Activated naive CD4-positive, alpha-beta T cell treated with anti-CD3 and anti-CD28 coated beads for 36 hours (primary cell): ENCODE results near the gene C10orf95. TPM values are rescaled to one million over a fixed set of nuclear protein-coding genes. Genes with fewer than 3 reads are reported as not detected.

Experiments
- CTCF ChIA-PET: fragments of 350-600 bp; sonication (Branson Sonifier 250); formaldehyde crosslinking; loops from one replicate; lab custom pipeline; 2021; ENCODE audit warnings: antibody characterized with exemption; lab: Charles Lee
- DNase-seq: peaks from one replicate; pipeline ENCODE4 v3.0.0-alpha.2; 2020
- H3K27ac Mint-ChIP-seq: one replicate; pipeline ENCODE4 v1.8.0; 2021; ENCODE audit warnings: mild to moderate bottlenecking, mixed read lengths
- H3K27me3 Mint-ChIP-seq: one replicate; pipeline ENCODE4 v1.8.0; 2021; ENCODE audit warnings: low read depth, mixed read lengths
- H3K36me3 Mint-ChIP-seq: one replicate; pipeline ENCODE4 v1.8.0; 2021; ENCODE audit warnings: low read depth, mixed read lengths
- H3K4me1 Mint-ChIP-seq: one replicate; pipeline ENCODE4 v1.8.0; 2021; ENCODE audit warnings: low read depth, mixed read lengths
- H3K4me3 Mint-ChIP-seq: one replicate; pipeline ENCODE4 v1.8.0; 2021; ENCODE audit warnings: mild to moderate bottlenecking, moderate library complexity, mixed read lengths
- H3K9me3 Mint-ChIP-seq: one replicate; pipeline ENCODE4 v1.8.0; 2021; ENCODE audit warnings: mixed read lengths
- intact Hi-C: fragments of 100-400 bp; cut with micrococcal nuclease; formaldehyde crosslinking; loops from one replicate; pipeline ENCODE4 v1.15.1; 2023
- total RNA-seq, 2 experiments: library from RNA; stranded (reverse); gene quantifications; one replicate each; pipeline ENCODE4 v1.2.3, GENCODE V29; 2021

The C10orf95 gene
- total RNA-seq, 2 experiments from 2014 or later = 0.14 to 0.15 TPM

- H3K36me3 Mint-ChIP-seq = peaks cover 1% of the 10 kb centered on the region
- H3K27ac Mint-ChIP-seq = peak overlapping the region; percentile 92
- intact Hi-C loops = loop anchor here (1.0 to 2.0 kb wide), 8 partner anchors 10 to 279 kb away; partner anchors contain the start of genes ACTR1A, NFKB2 and NOLC1
- peaks cover 49% of the 10 kb centered on the region for H3K4me1 Mint-ChIP-seq
- H3K4me3 Mint-ChIP-seq = peak overlapping the region; percentile 90
- peak; percentile 17 for DNase-seq
- CTCF ChIA-PET = interaction anchor here (1.3 to 1.8 kb wide), 2 partner anchors 8 to 31 kb away, joined by 3 to 17 read pairs; no protein-coding TSS in a partner anchor
- H3K9me3 Mint-ChIP-seq = no peaks in the 10 kb centered on the region
- no peaks in the 10 kb centered on the region for H3K27me3 Mint-ChIP-seq
These were observed 19.8 kb downstream of the C10orf95 start for GRCh38 chr10:102431452-102432124.

GRCh38 chr10:102429468-102429867, 21.9 kb downstream of the C10orf95 start:
- no peak overlapping the region for H3K27ac Mint-ChIP-seq
- DNase-seq = no peak
- H3K27me3 Mint-ChIP-seq = no peaks in the 10 kb centered on the region
- H3K36me3 Mint-ChIP-seq = peaks cover 1% of the 10 kb centered on the region
- no peaks in the 10 kb centered on the region for H3K9me3 Mint-ChIP-seq
- CTCF ChIA-PET = interaction anchor here (0.7 kb wide), 1 partner anchor 1059 kb away, joined by 3 read pairs; no protein-coding TSS in a partner anchor
- H3K4me3 Mint-ChIP-seq = no peak overlapping the region
- H3K4me1 Mint-ChIP-seq = peaks cover 39% of the 10 kb centered on the region
- intact Hi-C loops = no loop called here

- Mint-ChIP-seq H3K4me1 (peaks cover 32% of the 10 kb centered on the region), H3K36me3 (no peaks in the 10 kb centered on the region), H3K9me3 (no peaks in the 10 kb centered on the region), H3K4me3 (no peak overlapping the region), H3K27me3 (no peaks in the 10 kb centered on the region), H3K27ac (peak overlapping the region; percentile 64)
- intact Hi-C loops = no loop called here
- DNase-seq = peak; percentile 24
- CTCF ChIA-PET = interaction anchor here (0.6 to 6.1 kb wide), 3 partner anchors 29 to 53 kb away, joined by 3 to 37 read pairs (median 3); no protein-coding TSS in a partner anchor
These were observed 24.5 kb downstream of the C10orf95 start for GRCh38 chr10:102426803-102427287.

GRCh38 chr10:102425444-102425843, 25.9 kb downstream of the C10orf95 start:
- peaks cover 30% of the 10 kb centered on the region for H3K4me1 Mint-ChIP-seq
- intact Hi-C loops = no loop called here
- H3K4me3 Mint-ChIP-seq = no peak overlapping the region
- no peaks in the 10 kb centered on the region for H3K9me3 Mint-ChIP-seq
- DNase-seq = no peak
- peaks cover 1% of the 10 kb centered on the region for H3K36me3 Mint-ChIP-seq
- H3K27me3 Mint-ChIP-seq = no peaks in the 10 kb centered on the region
- CTCF ChIA-PET = interaction anchor here (0.7 to 6.1 kb wide), 4 partner anchors 25 to 74 kb away, joined by 3 to 37 read pairs (median 16); partner anchors contain the start of gene C10orf95
- H3K27ac Mint-ChIP-seq = no peak overlapping the region

GRCh38 chr10:102424916-102425315, 26.4 kb downstream of the C10orf95 start:
- Mint-ChIP-seq H3K4me3 (no peak overlapping the region), H3K27ac (no peak overlapping the region), H3K36me3 (peaks cover 1% of the 10 kb centered on the region), H3K27me3 (no peaks in the 10 kb centered on the region), H3K4me1 (peaks cover 36% of the 10 kb centered on the region), H3K9me3 (no peaks in the 10 kb centered on the region)
- DNase-seq = no peak
- CTCF ChIA-PET = interaction anchor here (0.7 to 6.1 kb wide), 7 partner anchors 11 to 255 kb away, joined by 3 to 49 read pairs (median 8); partner anchors contain the start of gene C10orf95
- intact Hi-C loops = loop anchor here (5.0 kb wide), 1 partner anchor 608 kb away; the partner anchor contains the start of gene OGA

GRCh38 chr10:102424145-102424544, 27.2 kb downstream of the C10orf95 start:
- intact Hi-C loops = loop anchor here (5.0 kb wide), 1 partner anchor 607 kb away; the partner anchor contains the start of gene OGA
- H3K27ac Mint-ChIP-seq = peak overlapping the region; percentile 33
- CTCF ChIA-PET = interaction anchor here (0.6 to 6.1 kb wide), 13 partner anchors 8 to 585 kb away, joined by 3 to 49 read pairs (median 8); partner anchors contain the start of genes C10orf95, CUEDC2 and NFKB2
- peaks cover under 1% of the 10 kb centered on the region for H3K27me3 Mint-ChIP-seq
- DNase-seq = no peak
- H3K9me3 Mint-ChIP-seq = no peaks in the 10 kb centered on the region
- H3K36me3 Mint-ChIP-seq = peaks cover 1% of the 10 kb centered on the region
- H3K4me1 Mint-ChIP-seq = peaks cover 43% of the 10 kb centered on the region
- H3K4me3 Mint-ChIP-seq = no peak overlapping the region

- CTCF ChIA-PET = interaction anchor here (0.6 to 6.1 kb wide), 22 partner anchors 9 to 585 kb away, joined by 3 to 49 read pairs (median 6); partner anchors contain the start of genes C10orf95, CUEDC2, ELOVL3 and NFKB2
- peaks cover 1% of the 10 kb centered on the region for H3K36me3 Mint-ChIP-seq
- intact Hi-C loops = loop anchor here (5.0 kb wide), 1 partner anchor 606 kb away; the partner anchor contains the start of gene OGA
- no peak overlapping the region for H3K27ac Mint-ChIP-seq
- H3K4me1 Mint-ChIP-seq = peaks cover 47% of the 10 kb centered on the region
- no peaks in the 10 kb centered on the region for H3K9me3 Mint-ChIP-seq
- no peak for DNase-seq
- H3K4me3 Mint-ChIP-seq = no peak overlapping the region
- peaks cover 5% of the 10 kb centered on the region for H3K27me3 Mint-ChIP-seq
These were observed 27.9 kb downstream of the C10orf95 start for GRCh38 chr10:102423372-102423968.

- Mint-ChIP-seq H3K27me3 (peaks cover 12% of the 10 kb centered on the region), H3K27ac (peak overlapping the region; percentile 73)
- intact Hi-C loops = loop anchor here (1.0 to 5.0 kb wide), 2 partner anchors 57 to 605 kb away; partner anchors contain the start of gene OGA
These were observed 28.7 kb downstream of the C10orf95 start for GRCh38 chr10:102422545-102423129.

GRCh38 chr10:102421757-102422512, 29.4 kb downstream of the C10orf95 start:
- Mint-ChIP-seq H3K4me3 (peak overlapping the region; percentile 95), H3K27me3 (peaks cover 18% of the 10 kb centered on the region), H3K4me1 (peaks cover 38% of the 10 kb centered on the region), H3K27ac (peak overlapping the region; percentile 73), H3K9me3 (no peaks in the 10 kb centered on the region), H3K36me3 (peaks cover 1% of the 10 kb centered on the region)
- DNase-seq = peak; percentile 23
- intact Hi-C loops = loop anchor here (1.0 to 5.0 kb wide), 11 partner anchors 10 to 605 kb away; partner anchors contain the start of genes ACTR1A, CUEDC2 and OGA
- CTCF ChIA-PET = interaction anchor here (0.6 to 6.1 kb wide), 26 partner anchors 9 to 206 kb away, joined by 3 to 49 read pairs (median 5); partner anchors contain the start of genes C10orf95, CUEDC2, ELOVL3 and NFKB2

More at GRCh38 chr10:102422545-102423129, 28.7 kb downstream of the C10orf95 start:
- peaks cover 1% of the 10 kb centered on the region for H3K36me3 Mint-ChIP-seq
- peak overlapping the region; percentile 95 for H3K4me3 Mint-ChIP-seq
- peaks cover 45% of the 10 kb centered on the region for H3K4me1 Mint-ChIP-seq
- CTCF ChIA-PET = interaction anchor here (0.6 to 6.1 kb wide), 27 partner anchors 9 to 206 kb away, joined by 3 to 49 read pairs (median 5); partner anchors contain the start of genes C10orf95, CUEDC2, ELOVL3 and NFKB2
- no peaks in the 10 kb centered on the region for H3K9me3 Mint-ChIP-seq
- peak; percentile 76 for DNase-seq

GRCh38 chr10:102421507-102421756, 29.9 kb downstream of the C10orf95 start:
- CTCF ChIA-PET = interaction anchor here (0.9 to 6.1 kb wide), 12 partner anchors 10 to 194 kb away, joined by 3 to 49 read pairs (median 12); partner anchors contain the start of genes C10orf95 and NFKB2
- peaks cover 1% of the 10 kb centered on the region for H3K36me3 Mint-ChIP-seq
- H3K4me1 Mint-ChIP-seq = peaks cover 33% of the 10 kb centered on the region
- H3K27me3 Mint-ChIP-seq = peaks cover 18% of the 10 kb centered on the region
- H3K4me3 Mint-ChIP-seq = peak overlapping the region; percentile 95
- H3K27ac Mint-ChIP-seq = no peak overlapping the region
- DNase-seq = no peak
- no peaks in the 10 kb centered on the region for H3K9me3 Mint-ChIP-seq
- intact Hi-C loops = loop anchor here (1.0 to 5.0 kb wide), 10 partner anchors 11 to 604 kb away; partner anchors contain the start of genes ACTR1A, CUEDC2 and OGA
